K562 (cell line): ENCODE measurements around the gene TNIK. TPM values are rescaled to one million over a fixed set of nuclear protein-coding genes. Genes with fewer than 3 reads are reported as not detected.

Source experiments
- ARNT ChIP-seq, 2 experiments: fragments of 450-650 bp; IDR thresholded peaks; 2 replicates each; pipeline ENCODE4 v1.6.1; 2016; ENCODE audit warnings: mild to moderate bottlenecking in 1 of 2
- EWSR1 ChIP-seq: fragments of 450-650 bp; IDR thresholded peaks from 2 replicates; pipeline ENCODE4 v1.6.1; 2018; ENCODE audit warnings: borderline replicate concordance, mild to moderate bottlenecking, low read depth, moderate library complexity; ENCODE audit not compliant: partially characterized antibody
- HNRNPK ChIP-seq: fragments of 200-400 bp; formaldehyde crosslinking; IDR thresholded peaks from one replicate; pipeline ENCODE4 v1.6.1; 2018; ENCODE audit warnings: mild to moderate bottlenecking, low read depth, low read length; ENCODE audit not compliant: poor library complexity, severe bottlenecking
- JUND ChIP-seq, 2 experiments: IDR thresholded peaks; 2 replicates in 1 of 2; 3 replicates in 1 of 2; pipeline ENCODE4 v1.6.1; 2011; ENCODE audit warnings: borderline replicate concordance in 2 of 2, low read depth in 2 of 2, low read length in 2 of 2, improper control_type of control experiment in 1 of 2, missing biosample characterization in 1 of 2, missing genetic modification characterization in 1 of 2, missing genetic modification reagents in 1 of 2
- KDM1A ChIP-seq, 2 experiments: fragments of 450-650 bp; IDR thresholded peaks; 2 replicates each; pipeline ENCODE4 v1.6.1; 2016; ENCODE audit warnings: mild to moderate bottlenecking in 2 of 2
- MTA1 ChIP-seq: fragments of 450-650 bp; IDR thresholded peaks from 2 replicates; pipeline ENCODE4 v1.6.1; 2017; ENCODE audit warnings: borderline replicate concordance
- MTA2 ChIP-seq: fragments of 450-650 bp; IDR thresholded peaks from 2 replicates; pipeline ENCODE4 v1.6.1; 2016; ENCODE audit warnings: low read depth
- MTA3 ChIP-seq: fragments of 450-650 bp; formaldehyde crosslinking; IDR thresholded peaks from 2 replicates; pipeline ENCODE4 v1.6.1; 2017; ENCODE audit warnings: mild to moderate bottlenecking, borderline replicate concordance
- NCOA1 ChIP-seq: fragments of 450-650 bp; IDR thresholded peaks from 2 replicates; pipeline ENCODE4 v1.6.1; 2016; ENCODE audit warnings: low read depth
- NFE2 ChIP-seq: IDR thresholded peaks from 2 replicates; pipeline ENCODE4 v1.6.1; 2014; ENCODE audit warnings: antibody characterized with exemption, low read depth
- NFRKB ChIP-seq: fragments of 450-650 bp; IDR thresholded peaks from 2 replicates; pipeline ENCODE4 v1.6.1; 2016; ENCODE audit warnings: low read depth
- NR3C1 ChIP-seq: sonication (generic); formaldehyde crosslinking; IDR thresholded peaks from 2 replicates; pipeline ENCODE4 v1.8.1; 2022; ENCODE audit warnings: missing genetic modification reagents
- SOX6 ChIP-seq: fragments of 450-650 bp; IDR thresholded peaks from 2 replicates; pipeline ENCODE4 v1.6.1; 2014; ENCODE audit warnings: mild to moderate bottlenecking
- TAL1 ChIP-seq: fragments of 450-650 bp; IDR thresholded peaks from 2 replicates; pipeline ENCODE4 v1.6.1; 2016; ENCODE audit warnings: mild to moderate bottlenecking
- ZC3H8 ChIP-seq: fragments of 450-650 bp; IDR thresholded peaks from 2 replicates; pipeline ENCODE4 v1.6.1; 2017
- ZNF121 ChIP-seq: sonication (generic); formaldehyde crosslinking; conservative IDR thresholded peaks from 2 replicates; pipeline ENCODE4 v1.8.0; 2022; ENCODE audit warnings: missing genetic modification reagents
- ZNF263 ChIP-seq: sonication (generic); formaldehyde crosslinking; IDR thresholded peaks from 2 replicates; pipeline ENCODE4 v1.8.0; 2022; ENCODE audit warnings: mild to moderate bottlenecking, missing genetic modification reagents, borderline replicate concordance
- ZNF778 ChIP-seq: fragments of 450-650 bp; formaldehyde crosslinking; IDR thresholded peaks from 2 replicates; pipeline ENCODE4 v1.4.0; 2020; ENCODE audit warnings: mild to moderate bottlenecking, moderate library complexity
- polyA plus RNA-seq, 8 experiments: library from polyadenylated mRNA; depleted of rRNA in 4 of 8; stranded (reverse) in 5 of 8; unstranded in 3 of 8; fragments of >200 nt; fragmentation: Nextera tagmentation in 2 of 8; fragmentation: Illumina TruSeq in 1 of 8; extraction: Ambion mirVana in 2 of 8; extraction: Trizol in 1 of 8; gene quantifications; 2 replicates each; pipeline versions ENCODE4 v1.2.1 to v1.2.3, GENCODE V29; 2011 to 2014; ENCODE audit warnings: inconsistent platforms in 1 of 8, missing spikeins in 1 of 8
- total RNA-seq, 7 experiments: library from RNA; depleted of rRNA in 6 of 7; stranded (reverse); fragments of >200 nt in 6 of 7; fragmentation: Illumina TruSeq in 2 of 7; extraction: Trizol in 2 of 7; gene quantifications; 2 replicates each; pipeline versions ENCODE4 v1.2.1 to v1.2.3, GENCODE V29; 2011 to 2021; ENCODE audit warnings: low replicate concordance in 1 of 7
- TF ChIP-seq, protein P1 (sequence below): fragments of 450-650 bp; IDR thresholded peaks from 2 replicates; pipeline ENCODE4 v1.6.1; 2016; ENCODE audit warnings: low read depth
- TF ChIP-seq, protein P2 (sequence below): IDR thresholded peaks from 3 replicates; pipeline ENCODE4 v1.6.1; 2011; ENCODE audit warnings: borderline replicate concordance, mild to moderate bottlenecking, moderate library complexity; ENCODE audit not compliant: insufficient read length; ENCODE audit errors: extremely low read depth

Gene TNIK
- total and polyA plus RNA-seq, 9 of the 15 experiments (the other 6 are each of a cell fraction or from before 2014, with no cell fraction given), result 6.6 to 39.0 (median 24.7) TPM

DNA sequence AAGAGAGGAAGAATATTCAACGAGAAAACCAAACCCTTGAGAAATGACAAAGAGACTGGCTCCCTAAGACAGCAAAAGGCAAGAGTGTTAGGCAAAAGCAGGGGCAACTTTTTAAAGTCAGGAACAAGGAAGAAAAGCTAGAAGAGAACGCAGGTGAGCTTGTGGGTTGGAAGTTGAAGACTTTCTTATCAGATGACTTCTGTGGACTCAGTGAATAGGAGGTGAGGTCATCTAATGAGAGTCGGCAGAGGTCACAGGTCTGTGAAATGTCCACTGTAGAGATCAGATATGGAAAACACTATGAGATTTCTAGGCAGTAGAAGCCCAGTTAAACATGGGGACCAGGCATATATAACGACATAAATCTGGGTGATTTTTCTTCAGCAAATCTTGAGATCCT, 27.2 kb upstream of the TNIK start (continued):
- TF ChIP-seq NFE2 (no peak), ARNT (IDR thresholded peaks at IDR 0.05) (no peak), MTA1 (peak; percentile 83; the same call in 1 of the 2 replicates), MTA3 (no peak), KDM1A (IDR thresholded peaks at IDR 0.05) (peak; percentile 34 to 61; a peak in 2 of 4 replicates), JUND (IDR thresholded peaks at IDR 0.05; ENCODE audit: borderline replicate concordance, low read depth, low read length) (peak; percentile 89), JUND (tag; IDR thresholded peaks at IDR 0.05; ENCODE audit: borderline replicate concordance, low read depth, low read length) (peak; percentile 91; the same call in 2 of the 3 replicates), HNRNPK (no peak), ZC3H8 (no peak), MTA2 (no peak), ZNF778 (no peak), NFRKB (no peak), NR3C1 (no peak), EWSR1 (no peak), ZNF263 (CRISPR knock-in tag) (no peak), ZNF121 (CRISPR knock-in tag) (no peak), TAL1 (peak; percentile 24; the same call in 1 of the 2 replicates), NCOA1 (no peak), SOX6 (peak; percentile 40; the same call in 1 of the 2 replicates)
- TF ChIP-seq, protein P1, sequence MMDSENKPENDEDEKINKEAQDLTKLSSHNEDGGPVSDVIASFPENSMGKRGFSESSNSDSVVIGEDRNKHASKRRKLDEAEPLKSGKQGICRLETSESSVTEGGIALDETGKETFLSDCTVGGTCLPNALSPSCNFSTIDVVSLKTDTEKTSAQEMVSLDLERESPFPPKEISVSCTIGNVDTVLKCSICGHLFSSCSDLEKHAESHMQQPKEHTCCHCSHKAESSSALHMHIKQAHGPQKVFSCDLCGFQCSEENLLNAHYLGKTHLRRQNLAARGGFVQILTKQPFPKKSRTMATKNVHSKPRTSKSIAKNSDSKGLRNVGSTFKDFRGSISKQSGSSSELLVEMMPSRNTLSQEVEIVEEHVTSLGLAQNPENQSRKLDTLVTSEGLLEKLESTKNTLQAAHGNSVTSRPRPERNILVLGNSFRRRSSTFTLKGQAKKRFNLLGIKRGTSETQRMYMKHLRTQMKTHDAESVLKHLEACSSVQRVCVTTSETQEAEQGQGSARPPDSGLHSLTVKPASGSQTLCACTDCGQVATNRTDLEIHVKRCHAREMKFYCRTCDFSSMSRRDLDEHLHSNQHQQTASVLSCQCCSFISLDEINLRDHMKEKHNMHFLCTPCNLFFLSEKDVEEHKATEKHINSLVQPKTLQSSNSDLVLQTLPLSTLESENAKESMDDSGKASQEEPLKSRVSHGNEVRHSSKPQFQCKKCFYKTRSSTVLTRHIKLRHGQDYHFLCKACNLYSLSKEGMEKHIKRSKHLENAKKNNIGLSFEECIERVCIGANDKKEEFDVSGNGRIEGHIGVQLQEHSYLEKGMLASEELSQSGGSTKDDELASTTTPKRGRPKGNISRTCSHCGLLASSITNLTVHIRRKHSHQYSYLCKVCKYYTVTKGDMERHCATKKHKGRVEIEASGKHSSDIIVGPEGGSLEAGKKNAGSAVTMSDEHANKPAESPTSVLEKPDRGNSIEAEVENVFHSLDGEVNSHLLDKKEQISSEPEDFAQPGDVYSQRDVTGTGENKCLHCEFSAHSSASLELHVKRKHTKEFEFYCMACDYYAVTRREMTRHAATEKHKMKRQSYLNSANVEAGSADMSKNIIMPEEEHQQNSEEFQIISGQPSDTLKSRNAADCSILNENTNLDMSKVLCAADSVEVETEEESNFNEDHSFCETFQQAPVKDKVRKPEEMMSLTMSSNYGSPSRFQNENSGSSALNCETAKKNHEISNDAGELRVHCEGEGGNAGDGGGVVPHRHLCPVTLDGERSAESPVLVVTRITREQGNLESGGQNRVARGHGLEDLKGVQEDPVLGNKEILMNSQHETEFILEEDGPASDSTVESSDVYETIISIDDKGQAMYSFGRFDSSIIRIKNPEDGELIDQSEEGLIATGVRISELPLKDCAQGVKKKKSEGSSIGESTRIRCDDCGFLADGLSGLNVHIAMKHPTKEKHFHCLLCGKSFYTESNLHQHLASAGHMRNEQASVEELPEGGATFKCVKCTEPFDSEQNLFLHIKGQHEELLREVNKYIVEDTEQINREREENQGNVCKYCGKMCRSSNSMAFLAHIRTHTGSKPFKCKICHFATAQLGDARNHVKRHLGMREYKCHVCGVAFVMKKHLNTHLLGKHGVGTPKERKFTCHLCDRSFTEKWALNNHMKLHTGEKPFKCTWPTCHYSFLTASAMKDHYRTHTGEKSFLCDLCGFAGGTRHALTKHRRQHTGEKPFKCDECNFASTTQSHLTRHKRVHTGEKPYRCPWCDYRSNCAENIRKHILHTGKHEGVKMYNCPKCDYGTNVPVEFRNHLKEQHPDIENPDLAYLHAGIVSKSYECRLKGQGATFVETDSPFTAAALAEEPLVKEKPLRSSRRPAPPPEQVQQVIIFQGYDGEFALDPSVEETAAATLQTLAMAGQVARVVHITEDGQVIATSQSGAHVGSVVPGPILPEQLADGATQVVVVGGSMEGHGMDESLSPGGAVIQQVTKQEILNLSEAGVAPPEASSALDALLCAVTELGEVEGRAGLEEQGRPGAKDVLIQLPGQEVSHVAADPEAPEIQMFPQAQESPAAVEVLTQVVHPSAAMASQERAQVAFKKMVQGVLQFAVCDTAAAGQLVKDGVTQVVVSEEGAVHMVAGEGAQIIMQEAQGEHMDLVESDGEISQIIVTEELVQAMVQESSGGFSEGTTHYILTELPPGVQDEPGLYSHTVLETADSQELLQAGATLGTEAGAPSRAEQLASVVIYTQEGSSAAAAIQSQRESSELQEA, result no peak
- TF ChIP-seq, protein P2, sequence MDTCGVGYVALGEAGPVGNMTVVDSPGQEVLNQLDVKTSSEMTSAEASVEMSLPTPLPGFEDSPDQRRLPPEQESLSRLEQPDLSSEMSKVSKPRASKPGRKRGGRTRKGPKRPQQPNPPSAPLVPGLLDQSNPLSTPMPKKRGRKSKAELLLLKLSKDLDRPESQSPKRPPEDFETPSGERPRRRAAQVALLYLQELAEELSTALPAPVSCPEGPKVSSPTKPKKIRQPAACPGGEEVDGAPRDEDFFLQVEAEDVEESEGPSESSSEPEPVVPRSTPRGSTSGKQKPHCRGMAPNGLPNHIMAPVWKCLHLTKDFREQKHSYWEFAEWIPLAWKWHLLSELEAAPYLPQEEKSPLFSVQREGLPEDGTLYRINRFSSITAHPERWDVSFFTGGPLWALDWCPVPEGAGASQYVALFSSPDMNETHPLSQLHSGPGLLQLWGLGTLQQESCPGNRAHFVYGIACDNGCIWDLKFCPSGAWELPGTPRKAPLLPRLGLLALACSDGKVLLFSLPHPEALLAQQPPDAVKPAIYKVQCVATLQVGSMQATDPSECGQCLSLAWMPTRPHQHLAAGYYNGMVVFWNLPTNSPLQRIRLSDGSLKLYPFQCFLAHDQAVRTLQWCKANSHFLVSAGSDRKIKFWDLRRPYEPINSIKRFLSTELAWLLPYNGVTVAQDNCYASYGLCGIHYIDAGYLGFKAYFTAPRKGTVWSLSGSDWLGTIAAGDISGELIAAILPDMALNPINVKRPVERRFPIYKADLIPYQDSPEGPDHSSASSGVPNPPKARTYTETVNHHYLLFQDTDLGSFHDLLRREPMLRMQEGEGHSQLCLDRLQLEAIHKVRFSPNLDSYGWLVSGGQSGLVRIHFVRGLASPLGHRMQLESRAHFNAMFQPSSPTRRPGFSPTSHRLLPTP, result no peak
